ENCODE data around the gene STARD6. TPM values are rescaled to one million over a fixed set of nuclear protein-coding genes. Genes with fewer than 3 reads are reported as not detected.

STARD6 gene
- total and polyA plus RNA-seq, 10 of the 15 experiments (the other 5 are each of a cell fraction or from before 2014, with no cell fraction given): 0.10 to 0.84 (median 0.34) TPM; not detected in 3

- intact Hi-C loops (cut with micrococcal nuclease; ENCODE audit: unreplicated experiment): no loop called here
- CTCF ChIA-PET: interaction anchor here (1.1 to 1.9 kb wide), 3 partner anchors 8 to 71 kb away, joined by 3 to 6 read pairs (median 5); no protein-coding TSS in a partner anchor
- peak; percentile 64 for FAIRE-seq
Observed at GRCh38 chr18:54277899-54278298, 79.8 kb downstream of the STARD6 start.

More at GRCh38 chr18:54277899-54278298, 79.8 kb downstream of the STARD6 start:
- no peak overlapping the region for H3K9ac ChIP-seq (ENCODE audit: control insufficient read depth, insufficient read depth, low read length)
- RAD21 ChIA-PET (ENCODE audit: unreplicated experiment): interaction anchor here (0.8 to 1.6 kb wide), 5 partner anchors 8 to 158 kb away, joined by 3 to 5 read pairs (median 3); partner anchors contain the start of gene POLI
- TF ChIP-seq MXI1 (IDR thresholded peaks at IDR 0.05; ENCODE audit: low read depth, low read length): no peak
- TF ChIP-seq PAX5 (IDR thresholded peaks at IDR 0.05; ENCODE audit: borderline replicate concordance, low read depth, low read length): peak; percentile 50; the same call in 1 of the 2 replicates
- TF ChIP-seq EED (IDR thresholded peaks at IDR 0.05; ENCODE audit: low read depth): 0 out of 2 replicates have a peak, but pooled peaks have one; percentile 23
- peak; percentile 60 for ATAC-seq
- no peaks in the 10 kb centered on the region for H4K20me1 ChIP-seq (ENCODE audit: control insufficient read depth, insufficient read depth)
- H3K4me1 ChIP-seq (ENCODE audit: control insufficient read depth, insufficient read depth, low read length): peaks cover 18% of the 10 kb centered on the region; the same call in 1 of the 2 replicates
- SMC1A ChIA-PET (ENCODE audit: uncharacterized antibody, unreplicated experiment): interaction anchor here (1.0 to 2.9 kb wide), 6 partner anchors 53 to 104 kb away, joined by 3 to 7 read pairs (median 5); no protein-coding TSS in a partner anchor
- peaks cover 0 to 14% of the 10 kb centered on the region in 2 experiments; a peak in 2 of 4 replicates for H3K36me3 ChIP-seq (ENCODE audit: control insufficient read depth in 2 of 2, insufficient read depth in 2 of 2, low read length in 1 of 2)
- no peak overlapping the region; the same call in 1 of the 2 replicates for H2AFZ ChIP-seq (ENCODE audit: control insufficient read depth, low read depth, low read length)
- no peak overlapping the region for H3K27ac ChIP-seq (ENCODE audit: control insufficient read depth, insufficient read depth)
- H3K4me2 ChIP-seq (ENCODE audit: control insufficient read depth, insufficient read depth): peak overlapping the region; percentile 38; the same call in 1 of the 2 replicates
- in situ Hi-C loops (cut with MboI): no loop called here
- H3K4me3 ChIP-seq: no peak overlapping the region
- 7% methylated on average over 3 of the region's 3 CpGs for WGBS (ENCODE audit: insufficient coverage, insufficient replicate concordance, low lambda C conversion rate, missing lambda C conversion rate)
- no peaks in the 10 kb centered on the region; the same call in 1 of the 3 replicates for H3K9me3 ChIP-seq (replicated peaks; ENCODE audit: control insufficient read depth, insufficient read depth, low read length)
- POLR2A ChIA-PET: interaction anchor here (0.5 to 1.4 kb wide), 5 partner anchors 8 to 71 kb away, joined by 3 read pairs; partner anchors contain the start of gene POLI
- no TSS peak for BruUV-seq (replicated peaks)
- H3K27me3 ChIP-seq (replicated peaks in 1 of 2; ENCODE audit: control insufficient read depth in 2 of 2, insufficient read depth in 2 of 2, low read length in 1 of 2): no peaks in the 10 kb centered on the region
- H3K79me2 ChIP-seq (ENCODE audit: control insufficient read depth, insufficient read depth, low read length): no peaks in the 10 kb centered on the region
- DNase-seq (ENCODE audit: low read depth, low spot score): no peak

Small RNA genes within 50 kb of the gene (small RNA-seq; reads per million reads assigned to genes)
- gene SNRPGP2: not detected

Other genes with a start within 250 kb of the STARD6 start
- gene MBD2, start 133.2 kb downstream of the STARD6 start, total RNA-seq (2014; rRNA removed): 57.0 and 61.0 TPM in 2 replicates
- 63.4 and 65.2 TPM in 2 replicates for gene MBD2, start 133.2 kb downstream of the STARD6 start, total RNA-seq (2014; rRNA removed; fragmentation: Illumina TruSeq; extraction: Trizol)
- 170 and 190 TPM in 2 replicates for gene MBD2, start 133.2 kb downstream of the STARD6 start, total RNA-seq (2021)
- 276 and 424 TPM in 2 replicates for gene MBD2, start 133.2 kb downstream of the STARD6 start, polyA plus RNA-seq (2011; rRNA removed)
- 86.0 and 97.2 TPM in 2 replicates for gene MBD2, start 133.2 kb downstream of the STARD6 start, polyA plus RNA-seq (2014; fragmentation: Illumina TruSeq; extraction: Trizol)
- 10 to 100 TPM; 27.0 to 53.5 TPM for gene MBD2, start 133.2 kb downstream of the STARD6 start, polyA plus RNA-seq (2014; fragmentation: Nextera tagmentation; extraction: Ambion mirVana)
- 58.9 and 59.4 TPM in 2 replicates for gene MBD2, start 133.2 kb downstream of the STARD6 start, polyA plus RNA-seq (2014; rRNA removed)
- 10 to 100 TPM; 24.1 to 31.3 TPM for gene MBD2, start 133.2 kb downstream of the STARD6 start, polyA plus RNA-seq (2016; fragmentation: Nextera tagmentation; extraction: Ambion mirVana)
- 8.8 and 10.0 TPM in 2 replicates for gene POLI, start 88.3 kb downstream of the STARD6 start, total RNA-seq (2014; rRNA removed)
- gene POLI, start 88.3 kb downstream of the STARD6 start, total RNA-seq (2014; rRNA removed; fragmentation: Illumina TruSeq; extraction: Trizol): 8.2 and 8.6 TPM in 2 replicates
- 6.4 TPM in 2 replicates for gene POLI, start 88.3 kb downstream of the STARD6 start, total RNA-seq (2021)
- 18.0 and 28.6 TPM in 2 replicates for gene POLI, start 88.3 kb downstream of the STARD6 start, polyA plus RNA-seq (2011; rRNA removed)
- 8.0 and 10.7 TPM in 2 replicates for gene POLI, start 88.3 kb downstream of the STARD6 start, polyA plus RNA-seq (2014; fragmentation: Illumina TruSeq; extraction: Trizol)
- 1 to 10 TPM; 2.8 to 2.9 TPM for gene POLI, start 88.3 kb downstream of the STARD6 start, polyA plus RNA-seq (2014; fragmentation: Nextera tagmentation; extraction: Ambion mirVana)
- gene POLI, start 88.3 kb downstream of the STARD6 start, polyA plus RNA-seq (2014; rRNA removed): 6.9 and 10.5 TPM in 2 replicates
- gene POLI, start 88.3 kb downstream of the STARD6 start, polyA plus RNA-seq (2016; fragmentation: Nextera tagmentation; extraction: Ambion mirVana): 10 to 100 TPM; 13.5 to 14.0 TPM
- gene C18orf54, start within 50 bp of the STARD6 start, total RNA-seq (2014; rRNA removed): 2.5 TPM in 2 replicates
- gene C18orf54, start within 50 bp of the STARD6 start, total RNA-seq (2014; rRNA removed; fragmentation: Illumina TruSeq; extraction: Trizol): 2.5 and 2.6 TPM in 2 replicates
- gene C18orf54, start within 50 bp of the STARD6 start, total RNA-seq (2021): 3.8 and 4.0 TPM in 2 replicates
- gene C18orf54, start within 50 bp of the STARD6 start, polyA plus RNA-seq (2011; rRNA removed): 4.5 and 7.0 TPM in 2 replicates
- gene C18orf54, start within 50 bp of the STARD6 start, polyA plus RNA-seq (2014; fragmentation: Illumina TruSeq; extraction: Trizol): 3.1 and 4.1 TPM in 2 replicates
- 1 to 10 TPM; 1.2 to 1.5 TPM for gene C18orf54, start within 50 bp of the STARD6 start, polyA plus RNA-seq (2014; fragmentation: Nextera tagmentation; extraction: Ambion mirVana)
- gene C18orf54, start within 50 bp of the STARD6 start, polyA plus RNA-seq (2014; rRNA removed): 1.2 and 2.0 TPM in 2 replicates
- 1 to 10 TPM; 7.4 to 7.6 TPM for gene C18orf54, start within 50 bp of the STARD6 start, polyA plus RNA-seq (2016; fragmentation: Nextera tagmentation; extraction: Ambion mirVana)
- not detected in 2 replicates for gene DYNAP, start 233.4 kb upstream of the STARD6 start, total RNA-seq (2014; rRNA removed)
- not detected in 2 replicates for gene DYNAP, start 233.4 kb upstream of the STARD6 start, total RNA-seq (2014; rRNA removed; fragmentation: Illumina TruSeq; extraction: Trizol)
- not detected in 2 replicates for gene DYNAP, start 233.4 kb upstream of the STARD6 start, total RNA-seq (2021)
- gene DYNAP, start 233.4 kb upstream of the STARD6 start, polyA plus RNA-seq (2011; rRNA removed): not detected in 2 replicates
- gene DYNAP, start 233.4 kb upstream of the STARD6 start, polyA plus RNA-seq (2014; fragmentation: Illumina TruSeq; extraction: Trizol): not detected in 2 replicates
- not detected for gene DYNAP, start 233.4 kb upstream of the STARD6 start, polyA plus RNA-seq (2014; fragmentation: Nextera tagmentation; extraction: Ambion mirVana)
- not detected in 2 replicates for gene DYNAP, start 233.4 kb upstream of the STARD6 start, polyA plus RNA-seq (2014; rRNA removed)
- not detected for gene DYNAP, start 233.4 kb upstream of the STARD6 start, polyA plus RNA-seq (2016; fragmentation: Nextera tagmentation; extraction: Ambion mirVana)

Data from GM12878 (cell line).